Daoy (cell line): Measurements from ENCODE around the gene CHST11. TPM values are rescaled to one million over a fixed set of nuclear protein-coding genes. Genes with fewer than 3 reads are reported as not detected.
"Not testable (repeated sequence)": the region's sequence is repeated elsewhere in the genome, so short reads cannot be mapped to it uniquely, and the experiment has no call there.

Experiments used
- DNase-seq: peaks from one replicate; pipeline ENCODE4 v3.0.0-alpha.2; 2015; ENCODE audit warnings: low read depth
- total RNA-seq: library from RNA; depleted of rRNA; stranded (reverse); fragments of >200 nt; shearing (Covaris generic); gene quantifications from 2 replicates; pipeline ENCODE4 v1.2.3, GENCODE V29; 2014

CHST11 gene
- total RNA-seq, 1 experiment from 2014 or later, result 37.8 TPM

- peak; percentile 98 for DNase-seq
These were observed 147.6 kb downstream of the CHST11 start for GRCh38 chr12:104604070-104604994.

DNA sequence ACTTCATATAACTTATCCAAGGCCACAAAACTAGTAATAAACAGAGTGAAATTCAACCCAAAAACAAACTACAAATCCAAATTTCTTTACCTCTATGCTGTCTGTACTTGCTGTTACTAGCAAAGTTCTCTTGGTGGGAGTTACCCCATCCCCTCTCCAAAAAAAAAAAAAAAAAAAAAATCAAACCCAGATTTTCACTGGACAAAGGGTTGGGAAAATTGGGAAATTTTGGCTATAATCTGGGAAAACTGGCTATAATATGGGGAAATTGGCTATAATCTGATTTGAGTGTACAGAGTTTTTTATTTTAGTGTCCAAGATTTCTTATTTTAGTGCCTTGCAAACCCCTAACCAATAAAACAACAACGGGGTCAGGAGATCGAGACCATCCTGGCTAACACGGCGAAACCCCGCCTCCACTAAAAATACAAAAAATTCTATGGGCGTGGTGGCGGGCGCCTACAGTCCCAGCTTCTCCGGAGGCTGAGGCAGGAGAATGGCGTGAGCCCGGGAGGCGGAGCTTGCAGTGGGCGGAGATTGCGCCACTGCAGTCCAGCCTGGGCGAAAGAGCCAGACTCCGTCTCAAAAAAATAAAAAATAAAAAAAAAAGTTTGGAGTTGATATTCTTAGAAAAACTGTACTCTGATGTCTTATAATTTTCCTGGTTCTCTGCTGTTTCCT, 148.4 kb downstream of the CHST11 start:
- DNase-seq, result peak; percentile 81

- DNase-seq, result peak; percentile 73
These were observed 148.9 kb downstream of the CHST11 start for GRCh38 chr12:104605685-104606084.

- no peak for DNase-seq
These were observed 152.2 kb downstream of the CHST11 start for GRCh38 chr12:104608998-104609397.

DNA sequence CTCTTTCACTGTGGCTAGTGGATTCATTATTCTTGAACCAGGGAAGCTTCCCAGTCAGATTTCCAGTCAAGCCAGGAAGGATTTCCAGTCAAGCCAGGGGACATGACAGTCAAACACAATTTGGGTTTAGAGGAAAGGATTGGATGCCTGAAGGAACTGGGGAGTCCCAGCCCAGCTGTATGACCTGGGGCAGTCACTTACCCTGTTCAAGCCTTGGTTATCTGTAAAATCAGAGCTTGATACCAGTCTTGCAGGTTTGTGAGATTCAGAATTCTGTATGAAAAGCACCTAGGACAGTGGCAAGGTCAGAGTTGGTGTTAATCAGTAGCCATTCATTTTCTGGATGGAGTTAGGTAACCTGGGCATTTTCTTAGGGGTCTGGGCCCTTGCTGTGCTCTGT, 152.7 kb downstream of the CHST11 start:
- no peak for DNase-seq

DNA sequence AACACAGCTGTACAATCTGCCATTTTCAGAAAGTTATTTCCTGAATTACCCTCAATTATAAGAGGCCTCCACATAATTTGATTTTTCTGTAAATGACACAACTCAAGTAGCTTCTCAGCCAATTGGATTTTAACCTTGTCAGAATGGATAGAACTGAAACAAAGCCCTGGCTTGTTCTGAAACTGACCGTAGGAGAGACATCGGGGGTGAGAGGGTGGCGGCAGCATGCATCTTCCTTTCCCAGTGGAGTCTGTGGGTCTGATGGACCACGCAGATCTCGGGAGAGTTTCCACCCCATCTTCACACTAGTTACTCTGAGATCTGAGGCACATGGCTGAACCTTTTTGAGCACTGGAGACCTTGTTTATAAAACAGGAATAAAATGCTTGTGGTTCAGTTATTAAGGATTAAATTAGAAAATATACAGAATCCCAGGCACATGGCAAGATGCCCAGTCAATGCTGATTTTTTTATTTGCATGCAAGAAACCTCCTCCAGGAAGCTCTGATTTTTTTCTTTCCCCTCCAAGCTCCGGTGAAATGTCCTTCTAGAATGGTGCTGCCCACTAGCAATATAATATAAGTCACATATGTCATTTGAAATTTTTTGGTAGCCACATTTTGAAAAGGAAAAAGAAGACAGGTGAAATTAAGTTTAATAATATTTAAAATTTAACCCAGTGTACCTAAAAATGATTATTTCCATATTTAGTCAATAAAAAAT, 153.9 kb downstream of the CHST11 start:
- no peak for DNase-seq

GRCh38 chr12:104611671-104612070, 154.9 kb downstream of the CHST11 start:
- DNase-seq, result no peak

GRCh38 chr12:104613372-104613771, 156.6 kb downstream of the CHST11 start:
- DNase-seq, result not testable (repeated sequence)

- no peak for DNase-seq
These were observed 158.4 kb downstream of the CHST11 start for GRCh38 chr12:104615048-104615561.

- no peak for DNase-seq
These were observed 161.9 kb downstream of the CHST11 start for GRCh38 chr12:104618691-104619090.

DNA sequence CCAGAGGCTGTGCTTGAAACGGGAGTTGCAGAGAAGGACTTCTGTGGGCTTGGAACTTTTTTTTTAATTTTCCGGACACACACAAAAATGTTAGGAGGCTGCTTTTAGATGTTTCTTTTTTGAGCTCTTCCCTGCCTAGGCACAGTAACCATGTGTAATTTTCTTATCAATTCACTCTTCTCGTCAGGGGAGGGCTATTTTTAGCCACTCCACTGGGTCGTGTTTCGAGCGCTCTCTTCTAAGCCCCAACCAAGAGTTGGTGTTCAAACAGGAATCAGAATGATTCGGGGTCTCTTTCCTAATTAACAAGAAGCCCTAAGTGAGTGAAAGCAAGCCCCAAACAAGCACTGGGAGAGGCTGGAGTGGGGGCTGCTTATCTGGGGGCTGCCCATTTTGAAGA, 162.6 kb downstream of the CHST11 start:
- no peak for DNase-seq

DNA sequence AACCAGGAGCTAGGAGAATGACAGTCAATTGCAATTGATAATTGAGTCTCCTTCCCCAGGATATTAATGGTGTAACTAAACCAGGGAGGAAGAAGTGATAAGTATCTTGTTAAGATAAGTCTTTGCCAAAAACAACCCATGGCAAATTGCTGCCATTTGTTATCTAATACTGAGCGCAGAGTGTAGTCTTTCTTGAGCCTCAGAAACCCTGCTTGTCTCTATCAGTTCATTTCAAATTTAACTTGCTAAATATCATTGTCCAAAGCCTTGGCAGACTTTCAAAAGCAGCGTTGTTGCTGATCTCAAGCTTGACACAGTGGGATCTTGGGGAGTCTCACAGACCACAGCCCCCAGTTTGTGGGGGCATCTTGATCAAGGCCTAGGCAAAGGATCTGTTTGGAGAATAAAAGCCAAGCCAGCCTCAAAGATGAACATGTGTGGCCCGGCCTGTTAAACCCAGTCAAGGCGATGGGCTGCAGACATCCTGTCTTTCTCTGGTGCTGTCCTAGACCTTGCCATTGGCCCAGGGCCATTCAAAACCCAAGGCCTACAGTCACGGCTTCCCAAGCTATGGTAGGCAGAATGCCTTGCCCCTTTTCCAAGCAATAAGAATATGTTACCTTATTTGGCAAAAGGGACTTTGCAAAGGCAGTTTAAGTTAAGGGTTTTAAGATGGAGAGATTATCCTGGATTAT, 164.2 kb downstream of the CHST11 start:
- no peak for DNase-seq

DNA sequence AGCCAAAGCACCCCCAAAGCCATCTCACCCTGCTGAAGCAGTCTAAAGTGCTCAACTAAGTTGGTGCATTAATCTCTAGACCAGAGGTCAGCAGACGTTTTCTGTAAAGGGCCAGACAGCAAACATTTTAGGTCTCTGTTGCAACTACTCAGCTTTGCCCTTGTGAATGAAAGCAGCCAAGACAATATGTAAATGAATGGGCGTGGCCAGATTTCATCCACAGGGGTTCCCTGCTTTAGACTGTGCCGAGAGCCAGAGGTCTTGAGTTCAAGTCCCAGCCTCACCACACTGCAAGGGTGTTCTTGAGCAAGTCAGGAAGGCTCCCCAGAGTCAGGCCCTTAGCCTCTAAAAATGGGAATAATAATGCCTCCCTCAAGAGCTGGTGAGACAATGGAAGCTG, 166.2 kb downstream of the CHST11 start:
- no peak for DNase-seq

DNA sequence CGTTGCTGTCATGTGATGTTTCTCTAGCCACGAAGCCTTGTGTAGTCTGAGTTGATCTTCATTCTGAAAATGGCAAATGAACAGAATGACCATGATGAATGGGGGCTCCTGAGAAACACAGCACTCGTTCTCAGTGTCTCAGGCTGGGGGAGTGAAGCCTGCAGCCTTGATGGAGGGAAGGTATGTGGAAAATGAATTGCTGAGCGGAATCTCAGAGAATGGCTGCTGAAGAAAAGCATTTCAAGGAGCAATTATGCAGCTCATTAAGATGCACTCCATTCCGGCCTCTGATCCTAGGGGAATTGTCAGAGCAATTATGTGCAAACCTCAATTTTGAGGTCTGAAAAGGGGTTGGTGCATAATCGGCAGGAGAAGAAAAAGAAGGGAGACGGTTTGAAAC, 167.1 kb downstream of the CHST11 start:
- DNase-seq, result no peak

DNA sequence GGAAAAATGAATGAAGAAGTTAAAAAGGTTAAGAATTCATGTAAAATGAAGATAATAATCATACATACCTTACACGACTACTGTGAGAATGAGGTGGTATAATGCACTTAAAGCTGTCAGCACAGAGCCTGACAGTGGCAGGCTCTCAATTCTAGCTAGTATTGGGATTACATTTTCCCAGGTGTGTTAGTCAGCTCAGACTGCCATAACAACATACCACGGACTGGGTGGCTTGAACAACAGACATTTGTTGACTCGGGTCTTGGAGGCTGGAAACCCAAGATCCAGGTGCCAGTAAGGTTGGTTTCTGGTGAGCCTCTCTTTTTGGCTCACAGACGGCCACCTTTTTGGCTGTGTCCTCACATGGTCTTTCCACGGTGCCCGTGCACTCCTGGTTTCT, 167.8 kb downstream of the CHST11 start:
- DNase-seq, result no peak

GRCh38 chr12:104626069-104626837, 169.5 kb downstream of the CHST11 start:
- DNase-seq, result no peak

DNA sequence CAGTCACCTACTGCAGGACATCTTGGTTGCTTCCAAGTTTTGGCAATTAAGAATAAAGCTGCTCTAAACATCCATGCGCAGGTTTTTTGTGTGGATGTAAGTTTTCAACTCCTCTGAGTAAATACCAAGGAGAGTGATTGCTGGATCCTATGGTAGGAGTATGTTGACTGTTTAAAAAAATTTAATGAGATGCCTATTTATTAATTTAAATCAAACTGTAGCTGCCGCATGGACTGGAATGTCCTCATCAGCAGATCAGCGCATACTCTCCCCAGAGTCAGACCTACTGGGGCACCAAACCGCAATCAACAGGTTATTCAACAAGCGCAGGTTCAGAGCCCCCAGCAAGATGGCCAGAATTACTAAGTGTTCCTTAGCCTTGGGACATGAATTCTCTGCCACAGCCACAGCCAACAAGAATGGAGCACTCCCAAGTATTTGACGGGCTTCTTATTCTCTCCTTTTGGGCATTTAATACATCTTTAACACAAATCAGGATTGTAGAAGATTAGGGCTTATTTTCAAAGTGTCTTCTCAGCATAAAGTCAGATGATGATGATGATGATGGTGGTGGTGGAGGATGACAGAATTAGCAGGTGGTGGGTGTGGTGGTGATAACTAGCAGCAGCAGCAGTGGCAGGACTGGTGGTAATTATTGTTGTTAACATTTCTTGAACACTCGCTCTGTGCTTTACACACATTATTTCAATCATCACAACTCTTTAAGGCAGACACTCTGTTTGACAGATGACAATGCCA, 170.7 kb downstream of the CHST11 start:
- DNase-seq, result no peak

GRCh38 chr12:104627990-104628830, 171.5 kb downstream of the CHST11 start:
- DNase-seq, result no peak

DNA sequence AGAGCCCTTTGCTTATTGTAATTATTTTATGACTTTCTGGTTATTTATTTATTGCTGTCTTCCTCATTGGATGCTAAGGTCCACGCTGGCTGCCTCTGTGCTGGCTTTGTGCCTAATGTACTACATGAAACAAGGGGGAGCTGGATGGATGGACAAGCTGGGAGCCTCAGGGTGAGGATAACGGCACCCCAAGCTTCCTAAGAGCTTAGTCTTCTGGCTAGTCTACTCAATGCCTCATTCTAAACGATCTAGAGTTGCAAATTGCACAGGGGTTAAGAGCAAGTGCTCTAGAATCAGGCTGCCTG, 172.0 kb downstream of the CHST11 start:
- no peak for DNase-seq
